Mesodermal cell (in vitro differentiated cells): ENCODE data around the gene ASPG.

Experiments
- H3K27ac ChIP-seq: 2 replicates; pipeline ENCODE4 v1.7.0; 2013; ENCODE audit warnings: mild to moderate bottlenecking, low read depth, low read length, moderate library complexity; ENCODE audit not compliant: severe bottlenecking
- H3K36me3 ChIP-seq: 2 replicates; pipeline ENCODE4 v1.7.1; 2013; ENCODE audit warnings: mild to moderate bottlenecking, low read length, moderate library complexity; ENCODE audit not compliant: control insufficient read depth, insufficient read depth
- H3K4me1 ChIP-seq: one replicate; pipeline ENCODE4 v1.7.1; 2013; ENCODE audit warnings: mild to moderate bottlenecking, low read length; ENCODE audit not compliant: insufficient read depth, control insufficient read depth, poor library complexity, severe bottlenecking
- H3K4me3 ChIP-seq: 2 replicates; pipeline ENCODE4 v1.7.0; 2013; ENCODE audit warnings: low read length, control low read depth, mild to moderate bottlenecking; ENCODE audit not compliant: insufficient read depth, poor library complexity, severe bottlenecking; ENCODE audit errors: extremely low read depth
- H3K9me3 ChIP-seq: 2 replicates; pipeline ENCODE4 v1.7.1; 2013; ENCODE audit warnings: mild to moderate bottlenecking, low read length, moderate library complexity; ENCODE audit not compliant: control insufficient read depth
- WGBS, 2 experiments: methylation state at CpG; one replicate each; pipeline ENCODE4 v1.1.5; 2013; ENCODE audit warnings: missing lambda C conversion rate in 2 of 2; ENCODE audit not compliant: insufficient coverage in 2 of 2; 5-methylcytosine and 5-hydroxymethylcytosine counted together

The ASPG gene

GRCh38 chr14:104146651-104147345, 61.3 kb downstream of the ASPG start:
- H3K4me1 ChIP-seq = peaks cover 34% of the 10 kb centered on the region
- no peak overlapping the region for H3K27ac ChIP-seq
- 96% methylated on average over 18 of the region's 22 CpGs for WGBS, 2 experiments

DNA sequence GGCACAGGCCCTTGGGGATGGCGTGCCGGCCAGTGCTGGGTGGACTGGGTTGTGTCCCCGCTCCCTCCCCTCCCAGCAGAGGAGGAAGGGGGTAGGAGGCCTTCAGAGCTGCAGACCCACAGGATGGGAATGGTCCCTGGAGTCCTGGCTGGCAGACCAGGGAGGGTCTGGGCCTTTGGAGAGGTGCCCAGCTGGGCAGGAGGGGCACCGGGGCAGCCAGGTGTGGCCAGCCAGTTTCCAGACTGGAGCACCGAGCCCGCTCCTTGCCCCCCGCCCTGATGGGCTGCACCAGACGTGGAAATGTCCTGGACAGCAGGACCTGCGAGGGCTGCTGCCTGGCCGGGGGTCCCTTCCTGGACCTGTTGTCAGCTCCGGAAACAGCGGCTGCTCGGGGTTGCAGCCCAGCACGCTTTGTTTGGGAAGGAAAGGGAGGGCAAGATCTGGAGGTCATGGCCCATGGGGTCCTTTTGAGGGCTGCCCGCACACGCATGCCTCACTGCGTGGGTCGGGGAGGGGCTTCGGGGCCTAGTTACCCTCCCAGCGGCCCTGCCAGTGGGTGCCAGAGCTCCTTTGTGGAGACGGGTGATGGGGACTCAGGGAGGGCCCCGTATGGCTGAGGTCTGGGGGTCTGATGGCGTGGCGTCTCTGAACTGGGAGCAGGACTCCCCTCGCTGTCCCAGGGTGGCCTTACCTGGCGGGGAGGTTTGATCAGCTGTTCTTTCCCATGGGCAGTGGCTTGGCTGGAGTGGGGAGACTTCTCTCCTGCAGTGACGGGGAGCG, 62.0 kb downstream of the ASPG start:
- 77 to 78% methylated on average over 23 to 25 of the region's 28 CpGs for WGBS, 2 experiments

More at GRCh38 chr14:104146651-104147345, 61.3 kb downstream of the ASPG start:
- H3K36me3 ChIP-seq = peaks cover 16% of the 10 kb centered on the region
- H3K4me3 ChIP-seq = no peak overlapping the region
- H3K9me3 ChIP-seq = no peaks in the 10 kb centered on the region

GRCh38 chr14:104148433-104149277, 63.2 kb downstream of the ASPG start:
- peak overlapping the region; percentile 91 for H3K27ac ChIP-seq
- H3K36me3 ChIP-seq = peaks cover 24% of the 10 kb centered on the region
- H3K9me3 ChIP-seq = no peaks in the 10 kb centered on the region
- 57 to 61% methylated on average over 13 to 16 of the region's 22 CpGs for WGBS, 2 experiments
- H3K4me1 ChIP-seq = peaks cover 34% of the 10 kb centered on the region
- no peak overlapping the region for H3K4me3 ChIP-seq

More for the DNA sequence above, 62.0 kb downstream of the ASPG start:
- Histone ChIP-seq H3K4me3 (no peak overlapping the region), H3K4me1 (peaks cover 34% of the 10 kb centered on the region), H3K27ac (no peak overlapping the region), H3K9me3 (no peaks in the 10 kb centered on the region), H3K36me3 (peaks cover 19% of the 10 kb centered on the region)

- Histone ChIP-seq H3K9me3 (no peaks in the 10 kb centered on the region), H3K36me3 (peaks cover 24% of the 10 kb centered on the region), H3K27ac (peak overlapping the region; percentile 91), H3K4me1 (peaks cover 34% of the 10 kb centered on the region), H3K4me3 (no peak overlapping the region)
- 60 to 62% methylated on average over 7 to 11 of the region's 11 CpGs for WGBS, 2 experiments
These were observed 63.7 kb downstream of the ASPG start for GRCh38 chr14:104149278-104149595.

DNA sequence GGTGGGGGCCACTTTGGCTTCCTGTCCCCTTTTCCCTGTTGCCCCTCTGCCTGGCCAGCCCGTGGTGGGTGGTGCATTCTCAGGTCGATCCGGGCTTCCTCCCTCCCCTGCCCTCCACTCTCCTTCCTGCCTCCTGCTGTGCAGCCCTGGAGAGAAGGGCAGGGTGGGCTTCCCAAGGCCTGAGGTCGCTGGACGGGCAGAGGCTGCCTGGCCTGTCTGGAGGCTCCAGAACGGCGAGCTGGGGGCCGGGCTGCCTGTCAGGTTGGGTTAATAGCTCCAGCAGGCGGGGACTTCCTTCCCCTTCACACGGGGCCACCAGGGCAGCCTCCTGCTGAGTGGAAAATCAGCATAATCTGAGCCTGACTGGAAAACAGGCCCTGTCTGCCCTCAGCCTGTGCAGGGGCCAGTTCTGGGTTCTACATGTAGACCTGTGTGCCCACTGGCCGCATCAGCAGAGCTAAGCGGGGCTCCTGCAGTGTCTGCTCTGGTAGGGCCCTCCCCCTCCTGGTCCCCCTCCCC, 64.2 kb downstream of the ASPG start:
- H3K4me3 ChIP-seq = no peak overlapping the region
- H3K36me3 ChIP-seq = peaks cover 24% of the 10 kb centered on the region
- H3K9me3 ChIP-seq = no peaks in the 10 kb centered on the region
- H3K27ac ChIP-seq = peak overlapping the region; percentile 91
- 6 to 15% methylated on average over 3 to 8 of the region's 12 CpGs for WGBS, 2 experiments
- H3K4me1 ChIP-seq = peaks cover 34% of the 10 kb centered on the region

DNA sequence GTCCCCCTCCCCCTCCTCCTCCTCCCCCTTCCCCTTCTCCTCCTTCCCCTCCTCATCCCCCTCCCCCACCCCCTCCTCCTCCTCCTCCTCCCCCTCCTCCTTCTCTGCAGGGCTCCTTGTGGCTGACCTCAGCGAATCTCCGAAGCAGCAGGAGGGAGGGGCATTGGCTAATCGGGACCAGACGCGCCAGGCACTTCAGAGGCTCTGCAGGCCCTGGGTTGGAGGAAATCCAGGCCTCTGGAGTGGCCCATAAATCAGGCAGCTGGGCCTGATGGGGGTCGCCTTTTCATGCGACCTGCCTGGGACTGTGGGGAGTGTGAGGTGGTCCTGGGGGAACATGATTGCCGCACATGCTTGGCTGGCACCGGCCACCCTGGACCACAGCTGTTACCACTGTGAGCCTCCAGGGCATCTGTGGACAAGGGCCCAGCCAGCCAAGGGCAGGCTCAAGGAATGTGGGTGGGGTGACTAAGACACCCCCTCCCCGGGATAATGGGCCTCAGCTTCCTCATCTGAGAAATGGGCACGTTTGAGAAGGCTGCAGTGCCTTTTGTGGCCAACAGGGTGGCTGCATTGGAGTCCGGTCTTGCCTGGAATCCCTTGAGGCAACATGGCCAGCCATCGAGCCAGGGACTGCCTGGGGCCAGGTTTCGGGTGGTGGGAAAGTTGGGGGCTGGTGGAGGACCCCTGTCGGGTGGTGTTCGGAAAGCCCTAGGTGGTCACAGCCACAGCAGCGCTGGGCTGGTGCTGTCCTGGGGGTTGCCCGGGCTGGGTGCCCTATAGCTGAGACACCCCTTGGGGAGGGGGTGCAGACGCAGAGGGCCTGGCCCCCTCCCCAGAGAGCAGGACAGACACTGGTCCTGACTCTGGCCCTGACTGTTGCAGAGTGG, 64.9 kb downstream of the ASPG start:
- WGBS, 2 experiments = 55 to 62% methylated on average over 13 to 16 of the region's 19 CpGs
- Histone ChIP-seq H3K9me3 (no peaks in the 10 kb centered on the region), H3K36me3 (peaks cover 20% of the 10 kb centered on the region), H3K27ac (peak overlapping the region; percentile 91), H3K4me1 (peaks cover 37% of the 10 kb centered on the region), H3K4me3 (no peak overlapping the region)

GRCh38 chr14:104151026-104151381, 65.5 kb downstream of the ASPG start:
- WGBS, 2 experiments = 84 to 90% methylated on average over 4 of the region's 5 CpGs
- Histone ChIP-seq H3K9me3 (no peaks in the 10 kb centered on the region), H3K36me3 (peaks cover 20% of the 10 kb centered on the region), H3K4me3 (no peak overlapping the region), H3K4me1 (peaks cover 39% of the 10 kb centered on the region), H3K27ac (no peak overlapping the region)

DNA sequence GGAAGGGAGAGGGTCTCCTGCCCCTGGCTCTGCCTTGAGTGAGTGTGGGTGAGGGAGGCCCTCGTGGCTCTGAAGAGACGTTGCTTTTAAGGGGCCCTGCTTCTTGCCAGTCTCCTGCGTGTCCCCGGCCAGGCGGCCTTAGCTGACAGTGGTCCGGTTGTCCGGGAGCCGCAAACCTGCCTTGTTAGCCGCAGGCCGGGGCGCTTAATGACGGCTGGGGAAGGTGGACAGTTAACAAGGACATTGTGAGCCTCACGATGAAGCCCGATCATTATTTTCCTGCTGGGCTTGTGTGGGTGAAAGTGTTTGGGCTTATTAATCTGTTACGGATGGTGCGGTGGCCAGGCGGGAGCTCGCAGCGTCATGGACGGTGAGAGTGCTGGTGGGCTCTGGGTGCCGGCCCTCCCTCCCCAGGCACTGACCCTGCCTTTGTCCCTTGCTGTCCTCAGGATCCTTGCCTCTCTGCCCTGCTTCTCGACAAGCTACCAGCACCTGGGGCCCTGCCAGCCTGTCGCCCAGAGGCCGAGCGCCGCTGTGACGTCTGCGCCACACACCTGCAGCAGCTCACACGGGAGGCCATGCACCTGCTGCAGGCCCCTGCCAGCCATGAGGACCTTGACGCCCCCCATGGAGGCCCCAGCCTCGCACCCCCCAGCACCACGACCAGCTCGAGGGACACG, 66.2 kb downstream of the ASPG start:
- Histone ChIP-seq H3K4me1 (peaks cover 39% of the 10 kb centered on the region), H3K36me3 (peaks cover 20% of the 10 kb centered on the region), H3K27ac (peak overlapping the region; percentile 5), H3K4me3 (no peak overlapping the region), H3K9me3 (no peaks in the 10 kb centered on the region)
- WGBS, 2 experiments = 94 to 95% methylated on average over 30 to 31 of the region's 34 CpGs

DNA sequence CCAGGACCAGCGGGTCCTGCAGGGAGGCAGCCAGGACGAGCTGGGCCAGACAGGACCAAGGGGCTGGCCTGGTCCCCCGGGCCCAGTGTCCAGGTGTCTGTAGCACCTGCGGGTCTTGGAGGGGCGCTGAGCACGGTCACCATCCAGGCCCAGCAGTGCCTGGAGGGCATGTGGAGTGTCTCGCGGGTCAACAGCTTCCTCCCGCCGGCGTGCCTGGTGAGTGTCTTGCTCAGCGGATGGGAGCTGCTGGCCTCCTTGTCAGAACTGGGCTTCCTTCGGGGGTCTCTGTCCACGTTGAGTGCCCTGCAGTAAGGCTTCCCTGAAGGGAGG, 66.7 kb downstream of the ASPG start:
- Histone ChIP-seq H3K4me3 (no peak overlapping the region), H3K4me1 (peaks cover 38% of the 10 kb centered on the region), H3K27ac (no peak overlapping the region), H3K36me3 (peaks cover 22% of the 10 kb centered on the region), H3K9me3 (no peaks in the 10 kb centered on the region)
- 93 to 96% methylated on average over 11 to 14 of the region's 14 CpGs for WGBS, 2 experiments
